A549 (cell line): ENCODE measurements around the gene ZNF407. TPM values are rescaled to one million over a fixed set of nuclear protein-coding genes. Genes with fewer than 3 reads are reported as not detected.

Experiments used
- ATAC-seq, 2 experiments: fragments of 200-7000 bp in 1 of 2; fragments of >200 bp in 1 of 2; cut with Nextera tagmentation in 1 of 2; cut with Tn5 transposase in 1 of 2; 3 replicates each; pipeline versions ENCODE4 v1.8.0 to v1.9.1; 2018 to 2020; ENCODE audit warnings: mild to moderate bottlenecking in 1 of 2, moderate library complexity in 1 of 2
- CTCF ChIA-PET: fragments of 300-600 bp; sonication (Branson Sonifier 250); formaldehyde crosslinking; extraction: SDS; loops from one replicate; lab custom pipeline; 2021; ENCODE audit warnings: antibody characterized with exemption, inconsistent platforms; lab: Yijun Ruan, JAX
- POLR2A ChIA-PET: fragments of 350-600 bp; formaldehyde crosslinking; extraction: SDS; loops from one replicate; lab custom pipeline; 2021; ENCODE audit warnings: antibody characterized with exemption, inconsistent platforms; lab: Yijun Ruan, JAX
- DNase-seq, 2 experiments: peaks; one replicate each; pipeline versions ENCODE4 v3.0.0 to v3.0.0-alpha.2; 2011 to 2016; ENCODE audit warnings: low read depth in 1 of 2, low spot score in 1 of 2
- FAIRE-seq: peaks from 2 replicates; lab custom pipeline; 2011; peaks lifted over from hg19 to GRCh38; lab: Jason Lieb, UNC
- H3K27ac ChIP-seq, 2 experiments: fragments of >200 bp; sonication (Bioruptor Twin); formaldehyde crosslinking; 3 replicates each; pipeline ENCODE4 v1.5.1; 2016 to 2017
- H3K4me1 ChIP-seq: fragments of >200 bp; sonication (Bioruptor Twin); formaldehyde crosslinking; 3 replicates; pipeline ENCODE4 v1.6.1; 2016
- H3K4me2 ChIP-seq: fragments of >200 bp; sonication (Bioruptor Twin); formaldehyde crosslinking; 3 replicates; pipeline ENCODE4 v1.6.1; 2016
- H3K4me3 ChIP-seq: fragments of >200 bp; sonication (Bioruptor Twin); formaldehyde crosslinking; 3 replicates; pipeline ENCODE4 v1.5.1; 2016
- H3K9me3 ChIP-seq: fragments of >200 bp; sonication (Bioruptor Twin); formaldehyde crosslinking; 3 replicates; pipeline ENCODE4 v1.6.1; 2016
- ATOH8 ChIP-seq: fragments of 250-450 bp; sonication (Bioruptor Pico); IDR thresholded peaks from 2 replicates; pipeline ENCODE4 v1.5.0; 2020; ENCODE audit warnings: low read depth, mild to moderate bottlenecking, moderate library complexity
- BCL3 ChIP-seq: fragments of >200 bp; sonication (Bioruptor Twin); formaldehyde crosslinking; IDR thresholded peaks from 3 replicates; pipeline ENCODE4 v1.6.1; 2016
- CBX2 ChIP-seq: fragments of 200-600 bp; sonication (generic); IDR thresholded peaks from 2 replicates; pipeline ENCODE4 v1.6.1; 2016; ENCODE audit warnings: low read depth, mild to moderate bottlenecking, borderline replicate concordance
- CBX8 ChIP-seq: fragments of 200-600 bp; sonication (generic); IDR thresholded peaks from 2 replicates; pipeline ENCODE4 v1.6.1; 2016
- CEBPB ChIP-seq, 2 experiments: fragments of >200 bp in 1 of 2; sonication (Bioruptor Twin) in 1 of 2; formaldehyde crosslinking in 1 of 2; IDR thresholded peaks; 2 replicates each; pipeline ENCODE4 v1.6.1; 2012 to 2016
- CHD2 ChIP-seq: fragments of 150-350 bp; IDR thresholded peaks from 2 replicates; pipeline ENCODE4 v1.6.1; 2014; ENCODE audit warnings: low read length; ENCODE audit not compliant: partially characterized antibody
- EHF ChIP-seq: fragments of 250-450 bp; sonication (Bioruptor Pico); IDR thresholded peaks from 2 replicates; pipeline ENCODE4 v1.5.0; 2020; ENCODE audit warnings: mild to moderate bottlenecking
- EP300 ChIP-seq, 2 experiments: fragments of >200 bp; sonication (Bioruptor Twin); formaldehyde crosslinking; IDR thresholded peaks; 2 replicates in 1 of 2; 3 replicates in 1 of 2; pipeline ENCODE4 v1.6.1; 2016 to 2017
- FOSL2 ChIP-seq, 2 experiments: fragments of 450-650 bp in 1 of 2; fragments of >200 bp in 1 of 2; sonication (Bioruptor Twin) in 1 of 2; formaldehyde crosslinking; IDR thresholded peaks; 2 replicates each; pipeline versions ENCODE4 v1.5.0 to v1.6.1; 2016 to 2020; ENCODE audit warnings: mild to moderate bottlenecking in 1 of 2, moderate library complexity in 1 of 2
- HDAC2 ChIP-seq: fragments of 200-600 bp; sonication (generic); IDR thresholded peaks from 2 replicates; pipeline ENCODE4 v1.6.1; 2016
- HMGXB4 ChIP-seq: fragments of 250-450 bp; sonication (Bioruptor Pico); IDR thresholded peaks from 2 replicates; pipeline ENCODE4 v1.5.0; 2021; ENCODE audit warnings: mild to moderate bottlenecking, moderate library complexity, borderline replicate concordance
- JUN ChIP-seq, 2 experiments: fragments of >200 bp; sonication (Bioruptor Twin); formaldehyde crosslinking; IDR thresholded peaks; 2 replicates in 1 of 2; 3 replicates in 1 of 2; pipeline ENCODE4 v1.6.1; 2016 to 2017
- KDM1A ChIP-seq: fragments of 200-600 bp; sonication (generic); IDR thresholded peaks from 2 replicates; pipeline ENCODE4 v1.6.1; 2016; ENCODE audit warnings: low read depth, mild to moderate bottlenecking
- KDM5A ChIP-seq: fragments of 200-600 bp; sonication (generic); IDR thresholded peaks from 2 replicates; pipeline ENCODE4 v1.6.1; 2016; ENCODE audit warnings: antibody characterized with exemption, mild to moderate bottlenecking
- MAX ChIP-seq: IDR thresholded peaks from 2 replicates; pipeline ENCODE4 v1.6.1; 2012
- NFE2L2 ChIP-seq: fragments of 150-350 bp; conservative IDR thresholded peaks from 2 replicates; pipeline ENCODE4 v1.6.1; 2014; ENCODE audit warnings: low read length
- PBX3 ChIP-seq: IDR thresholded peaks from 2 replicates; pipeline ENCODE4 v1.6.1; 2012
- PHF8 ChIP-seq: fragments of 200-600 bp; sonication (generic); IDR thresholded peaks from 2 replicates; pipeline ENCODE4 v1.6.1; 2016; ENCODE audit warnings: low read depth, mild to moderate bottlenecking, antibody characterized with exemption, moderate library complexity, borderline replicate concordance
- POLR2A ChIP-seq: IDR thresholded peaks from 2 replicates; pipeline ENCODE4 v1.6.1; 2012; ENCODE audit warnings: mild to moderate bottlenecking, low read length
- RARB ChIP-seq: fragments of 250-450 bp; sonication (Bioruptor Pico); IDR thresholded peaks from 2 replicates; pipeline ENCODE4 v1.8.0; 2021; ENCODE audit warnings: mild to moderate bottlenecking, moderate library complexity
- RCOR1 ChIP-seq: fragments of 150-350 bp; IDR thresholded peaks from 2 replicates; pipeline ENCODE4 v1.6.1; 2014; ENCODE audit warnings: antibody characterized with exemption, low read length, low read depth
- SMC3 ChIP-seq: fragments of >200 bp; sonication (Bioruptor Twin); formaldehyde crosslinking; IDR thresholded peaks from 3 replicates; pipeline ENCODE4 v1.6.1; 2018; ENCODE audit warnings: inconsistent platforms
- ZC3H11A ChIP-seq: fragments of 450-650 bp; IDR thresholded peaks from 2 replicates; pipeline ENCODE4 v1.6.1; 2014; ENCODE audit warnings: antibody characterized with exemption, mild to moderate bottlenecking
- ZFP36 ChIP-seq: fragments of 450-650 bp; IDR thresholded peaks from 2 replicates; pipeline ENCODE4 v1.6.1; 2014; ENCODE audit warnings: borderline replicate concordance; ENCODE audit not compliant: partially characterized antibody
- WGBS: methylation state at CpG from one replicate; pipeline ENCODE4 v1.1.6; 2017; ENCODE audit errors: missing lambda C conversion rate; 5-methylcytosine and 5-hydroxymethylcytosine counted together
- polyA minus RNA-seq: library from RNA; depleted of rRNA, polyadenylated mRNA; stranded (reverse); fragments of >200 nt; gene quantifications from 2 replicates; pipeline ENCODE4 v1.2.3, GENCODE V29; 2011; rRNA and poly(A)+ RNA removed
- polyA plus RNA-seq, 4 experiments: library from polyadenylated mRNA; depleted of rRNA in 3 of 4; stranded (reverse); fragments of >200 nt; fragmentation: RNase III in 1 of 4; extraction: RNeasy Plus Mini Kit Qiagen cat#74134 plus additional on column Dnase treatment in 1 of 4; gene quantifications; 2 replicates in 3 of 4; 3 replicates in 1 of 4; pipeline ENCODE4 v1.2.3, GENCODE V29; 2011 to 2017

The ZNF407 gene
- polyA plus RNA-seq (2011; rRNA removed) = 3.0 and 3.3 TPM in 2 replicates
- 1.2 TPM in 2 replicates for polyA plus RNA-seq (2012; cell fraction: cytosol; rRNA removed)
- polyA plus RNA-seq (2012; cell fraction: nucleus; rRNA removed) = 4.3 and 4.6 TPM in 2 replicates
- 2.4 to 2.8 TPM (median 2.5 TPM) in 3 replicates for polyA plus RNA-seq (2017; fragmentation: RNase III; extraction: RNeasy Plus Mini Kit Qiagen cat#74134 plus additional on column Dnase treatment)
- 20.7 and 25.7 TPM in 2 replicates for polyA minus RNA-seq

- H3K4me1 ChIP-seq = peaks cover 5% of the 10 kb centered on the region; the same call in 1 of the 3 replicates
- ATAC-seq = peak; percentile 90 to 93
- H3K4me2 ChIP-seq = peak within 1 kb of the TSS; percentile 86
- H3K27ac ChIP-seq = peak within 1 kb of the TSS; percentile 96 to 100
- POLR2A ChIA-PET = interaction anchor here (1.1 kb wide), 1 partner anchor 23 kb away, joined by 3 read pairs; no protein-coding TSS in a partner anchor
- peaks cover 5% of the 10 kb centered on the region; the same call in 1 of the 3 replicates for H3K9me3 ChIP-seq
- FAIRE-seq = no peak
- TF ChIP-seq PHF8 (no peak), BCL3 (peak; percentile 39; the same call in 1 of the 3 replicates), EHF (no peak), ATOH8 (no peak), CEBPB (IDR thresholded peaks at IDR 0.05) (no peak), JUN (IDR thresholded peaks at IDR 0.05) (peak in 1 of 2 experiments; percentile 41; a peak in 1 of 5 replicates), POLR2A (no peak)
- peak within 1 kb of the TSS; percentile 76 for H3K4me3 ChIP-seq
- DNase-seq = peak; percentile 57 to 92
- WGBS = 0% methylated on average over 9 of the region's 64 CpGs
- CTCF ChIA-PET = interaction anchor here (0.8 kb wide), 2 partner anchors 55 to 366 kb away, joined by 3 read pairs; no protein-coding TSS in a partner anchor
Observed at GRCh38 chr18:74597662-74598349, at the start of gene ZNF407. TSS of gene ZNF407 (plus strand) at chr18:74597870. CDS start at chr18:74631020, 33,150 bp downstream.

- WGBS = 38% methylated on average over 1 of the region's 1 CpG
- TF ChIP-seq KDM5A (no peak), RCOR1 (no peak), PBX3 (no peak), ZFP36 (peak; percentile 91), ZC3H11A (no peak)
- ATAC-seq (no peak), FAIRE-seq (no peak), DNase-seq (no peak)
- Histone ChIP-seq H3K27ac (no peak overlapping the region), H3K9me3 (0 out of 3 replicates have a peak, but pooled peaks cover 4% of the 10 kb centered on the region), H3K4me2 (no peak overlapping the region), H3K4me3 (no peak overlapping the region), H3K4me1 (no peaks in the 10 kb centered on the region)
- ChIA-PET CTCF (interaction anchor here (1.2 to 3.3 kb wide), 3 partner anchors 33 to 196 kb away, joined by 3 to 36 read pairs (median 4); no protein-coding TSS in a partner anchor), POLR2A (no interaction called here)
Observed at GRCh38 chr18:74549591-74550104, 48.0 kb upstream of the ZNF407 start.

- ChIA-PET CTCF (interaction anchor here (1.2 to 3.3 kb wide), 4 partner anchors 12 to 197 kb away, joined by 3 to 36 read pairs (median 4); no protein-coding TSS in a partner anchor), POLR2A (no interaction called here)
- H3K4me1 ChIP-seq = no peaks in the 10 kb centered on the region
- no peak overlapping the region for H3K4me3 ChIP-seq
- 66% methylated on average over 6 of the region's 6 CpGs for WGBS
- no peak overlapping the region for H3K4me2 ChIP-seq
- no peak for FAIRE-seq
- H3K27ac ChIP-seq = no peak overlapping the region
- DNase-seq = no peak
- no peak for ATAC-seq
- H3K9me3 ChIP-seq = 0 out of 3 replicates have a peak, but pooled peaks cover 4% of the 10 kb centered on the region
- no peak for TF ChIP-seq PHF8
- no peak for TF ChIP-seq CHD2
- TF ChIP-seq NFE2L2 = no peak
- no peak for TF ChIP-seq MAX
- no peak for TF ChIP-seq KDM5A
- TF ChIP-seq CBX8 = no peak
- no peak for TF ChIP-seq KDM1A
- TF ChIP-seq HMGXB4 (CRISPR knock-in tag) = no peak
- TF ChIP-seq HDAC2 = no peak
- no peak for TF ChIP-seq RARB (CRISPR knock-in tag)
- TF ChIP-seq EP300 (IDR thresholded peaks at IDR 0.05) = no peak
- no peak for TF ChIP-seq PBX3
- no peak for TF ChIP-seq SMC3
- no peak for TF ChIP-seq RCOR1
- TF ChIP-seq CBX2 = no peak
- no peak for TF ChIP-seq FOSL2 (IDR thresholded peaks at IDR 0.05)
- no peak for TF ChIP-seq FOSL2 (CRISPR knock-in tag; IDR thresholded peaks at IDR 0.05)
Observed at GRCh38 chr18:74550886-74551285, 46.8 kb upstream of the ZNF407 start.
